22Rv1 (cell line): ENCODE results near the gene SFT2D1.

Experiments used
- ZFX ChIP-seq: fragments of 450-650 bp; IDR thresholded peaks from 2 replicates; pipeline ENCODE4 v1.6.1; 2017; ENCODE audit warnings: antibody characterized with exemption, borderline replicate concordance
- TF ChIP-seq, protein P1 (sequence below): fragments of 450-650 bp; IDR thresholded peaks from 2 replicates; pipeline ENCODE4 v1.5.1; 2017; ENCODE audit warnings: mild to moderate bottlenecking

GRCh38 chr6:166348305-166348949 is 6.1 kb upstream of the SFT2D1 start:
- TF ChIP-seq, protein P1, sequence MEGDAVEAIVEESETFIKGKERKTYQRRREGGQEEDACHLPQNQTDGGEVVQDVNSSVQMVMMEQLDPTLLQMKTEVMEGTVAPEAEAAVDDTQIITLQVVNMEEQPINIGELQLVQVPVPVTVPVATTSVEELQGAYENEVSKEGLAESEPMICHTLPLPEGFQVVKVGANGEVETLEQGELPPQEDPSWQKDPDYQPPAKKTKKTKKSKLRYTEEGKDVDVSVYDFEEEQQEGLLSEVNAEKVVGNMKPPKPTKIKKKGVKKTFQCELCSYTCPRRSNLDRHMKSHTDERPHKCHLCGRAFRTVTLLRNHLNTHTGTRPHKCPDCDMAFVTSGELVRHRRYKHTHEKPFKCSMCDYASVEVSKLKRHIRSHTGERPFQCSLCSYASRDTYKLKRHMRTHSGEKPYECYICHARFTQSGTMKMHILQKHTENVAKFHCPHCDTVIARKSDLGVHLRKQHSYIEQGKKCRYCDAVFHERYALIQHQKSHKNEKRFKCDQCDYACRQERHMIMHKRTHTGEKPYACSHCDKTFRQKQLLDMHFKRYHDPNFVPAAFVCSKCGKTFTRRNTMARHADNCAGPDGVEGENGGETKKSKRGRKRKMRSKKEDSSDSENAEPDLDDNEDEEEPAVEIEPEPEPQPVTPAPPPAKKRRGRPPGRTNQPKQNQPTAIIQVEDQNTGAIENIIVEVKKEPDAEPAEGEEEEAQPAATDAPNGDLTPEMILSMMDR = no peak
- TF ChIP-seq ZFX = no peak
